Mesothelial cell of epicardium (in vitro differentiated cells): Measurements from ENCODE around the gene FAH. TPM values are rescaled to one million over a fixed set of nuclear protein-coding genes. Genes with fewer than 3 reads are reported as not detected.

Experiments
- DNase-seq, 2 experiments: peaks; one replicate each; pipeline ENCODE4 v3.0.0; 2021; ENCODE audit warnings: low spot score in 2 of 2; ENCODE audit not compliant: unreplicated experiment in 2 of 2
- H3K27ac Mint-ChIP-seq: 2 replicates; pipeline ENCODE4 v1.8.0; 2021; ENCODE audit warnings: mixed read lengths
- H3K27me3 Mint-ChIP-seq: 2 replicates; pipeline ENCODE4 v1.8.0; 2021; ENCODE audit warnings: low read depth, mixed read lengths
- H3K36me3 Mint-ChIP-seq: 2 replicates; pipeline ENCODE4 v1.8.0; 2021; ENCODE audit warnings: mixed read lengths
- H3K4me1 Mint-ChIP-seq: 2 replicates; pipeline ENCODE4 v1.8.0; 2021; ENCODE audit warnings: mixed read lengths
- H3K4me3 Mint-ChIP-seq: 2 replicates; pipeline ENCODE4 v1.8.0; 2021; ENCODE audit warnings: mild to moderate bottlenecking, moderate library complexity, mixed read lengths
- H3K9me3 Mint-ChIP-seq: 2 replicates; pipeline ENCODE4 v1.8.0; 2021; ENCODE audit warnings: mixed read lengths
- total RNA-seq: library from RNA; stranded (reverse); gene quantifications from 3 replicates; pipeline ENCODE4 v1.2.1, GENCODE V29; 2021
- TF ChIP-seq, protein P1 (sequence below): fragments of 200-600 bp; sonication (generic); IDR thresholded peaks from one replicate; pipeline ENCODE4 v1.5.0; 2021; ENCODE audit warnings: antibody characterized with exemption; ENCODE audit not compliant: unreplicated experiment

The FAH gene
- total RNA-seq, 1 donor from 2014 or later: 39.7 TPM

DNA sequence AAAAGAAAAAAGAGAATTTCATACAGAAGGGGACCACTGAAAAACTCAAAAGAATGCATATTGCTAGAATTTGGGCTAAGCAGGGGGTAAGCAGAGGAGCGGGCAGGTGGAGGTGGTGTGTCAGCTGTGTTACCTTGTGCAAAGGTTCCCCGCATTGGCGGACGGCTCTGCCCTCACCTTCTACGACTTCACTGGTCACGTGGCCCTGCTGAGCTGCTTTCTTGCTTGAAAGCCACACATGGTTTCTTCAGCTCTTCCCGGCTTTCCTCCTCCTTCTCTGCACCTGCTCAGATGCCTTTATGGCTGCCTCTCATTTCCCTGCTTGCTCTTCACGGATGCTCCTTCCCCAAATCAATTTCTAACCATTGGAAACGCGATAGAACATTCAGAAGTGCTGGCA lies 30.5 kb downstream of the FAH start:
- Mint-ChIP-seq H3K9me3 (peaks cover 4% of the 10 kb centered on the region), H3K4me1 (no peaks in the 10 kb centered on the region), H3K36me3 (peaks cover 50% of the 10 kb centered on the region), H3K4me3 (no peak overlapping the region), H3K27ac (no peak overlapping the region), H3K27me3 (no peaks in the 10 kb centered on the region)
- no peak for DNase-seq
- TF ChIP-seq, protein P1, sequence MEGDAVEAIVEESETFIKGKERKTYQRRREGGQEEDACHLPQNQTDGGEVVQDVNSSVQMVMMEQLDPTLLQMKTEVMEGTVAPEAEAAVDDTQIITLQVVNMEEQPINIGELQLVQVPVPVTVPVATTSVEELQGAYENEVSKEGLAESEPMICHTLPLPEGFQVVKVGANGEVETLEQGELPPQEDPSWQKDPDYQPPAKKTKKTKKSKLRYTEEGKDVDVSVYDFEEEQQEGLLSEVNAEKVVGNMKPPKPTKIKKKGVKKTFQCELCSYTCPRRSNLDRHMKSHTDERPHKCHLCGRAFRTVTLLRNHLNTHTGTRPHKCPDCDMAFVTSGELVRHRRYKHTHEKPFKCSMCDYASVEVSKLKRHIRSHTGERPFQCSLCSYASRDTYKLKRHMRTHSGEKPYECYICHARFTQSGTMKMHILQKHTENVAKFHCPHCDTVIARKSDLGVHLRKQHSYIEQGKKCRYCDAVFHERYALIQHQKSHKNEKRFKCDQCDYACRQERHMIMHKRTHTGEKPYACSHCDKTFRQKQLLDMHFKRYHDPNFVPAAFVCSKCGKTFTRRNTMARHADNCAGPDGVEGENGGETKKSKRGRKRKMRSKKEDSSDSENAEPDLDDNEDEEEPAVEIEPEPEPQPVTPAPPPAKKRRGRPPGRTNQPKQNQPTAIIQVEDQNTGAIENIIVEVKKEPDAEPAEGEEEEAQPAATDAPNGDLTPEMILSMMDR: no peak

DNA sequence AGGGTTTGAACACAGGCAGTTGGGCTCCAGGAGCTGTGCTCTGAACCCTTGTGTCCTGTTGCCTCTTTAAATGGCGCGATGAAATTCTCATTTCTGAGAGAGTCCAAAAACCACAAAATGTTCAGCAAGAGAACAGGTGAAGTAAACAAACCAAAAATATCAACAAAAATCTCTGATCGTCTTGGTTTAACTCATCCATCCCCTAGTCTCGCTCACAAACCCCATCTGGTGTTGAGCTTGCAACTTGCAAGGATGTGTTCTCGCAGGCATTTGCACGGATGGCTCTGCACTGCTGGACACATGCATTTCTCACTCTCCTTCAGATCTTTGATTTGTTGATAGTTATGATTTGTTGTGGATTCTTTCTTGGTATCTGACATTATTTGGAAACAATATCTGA lies 31.1 kb downstream of the FAH start:
- Mint-ChIP-seq H3K27me3 (no peaks in the 10 kb centered on the region), H3K36me3 (peaks cover 52% of the 10 kb centered on the region), H3K4me1 (no peaks in the 10 kb centered on the region), H3K9me3 (peaks cover 4% of the 10 kb centered on the region), H3K4me3 (no peak overlapping the region), H3K27ac (no peak overlapping the region)
- DNase-seq: no peak
- TF ChIP-seq, protein P1: no peak

DNA sequence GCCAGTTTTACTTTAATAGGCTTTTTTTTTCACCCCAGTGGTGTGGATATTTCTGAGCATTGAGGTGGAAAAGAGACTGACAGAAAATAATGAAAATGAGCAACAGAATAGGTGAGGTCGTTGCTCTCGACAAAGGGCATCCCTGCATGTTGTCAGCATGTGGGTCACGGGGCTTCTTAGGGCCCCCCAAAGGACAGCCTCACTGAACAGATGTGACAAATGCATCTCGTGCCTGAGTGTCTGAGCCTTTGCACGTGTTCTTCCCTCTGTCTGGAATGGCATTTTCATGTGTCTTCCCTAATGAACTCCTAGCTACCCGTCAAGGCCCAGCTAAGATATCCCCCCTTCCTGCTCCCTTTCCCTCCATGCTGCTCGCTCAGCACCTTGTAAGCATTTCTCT lies 31.8 kb downstream of the FAH start:
- Mint-ChIP-seq H3K27ac (no peak overlapping the region), H3K36me3 (peaks cover 52% of the 10 kb centered on the region), H3K4me3 (no peak overlapping the region)

DNA sequence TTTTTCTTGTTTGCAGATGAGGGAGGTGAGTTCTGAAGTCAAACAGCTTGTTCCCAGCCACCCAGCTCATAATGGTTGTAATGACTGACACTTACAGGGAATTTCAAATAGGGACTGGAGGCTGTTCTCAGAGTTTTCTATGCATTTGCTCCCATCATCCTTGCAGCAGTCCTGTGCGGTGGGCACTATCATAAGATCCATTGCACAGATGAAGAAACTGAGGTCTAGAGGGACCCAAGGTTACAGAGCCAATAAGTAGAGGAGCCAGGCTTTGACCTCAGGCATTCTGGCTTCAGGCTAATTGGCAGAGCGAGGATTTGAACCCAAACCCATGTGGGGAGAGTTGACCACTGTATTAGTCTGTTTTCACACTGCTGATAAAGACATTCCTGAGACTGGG lies 32.4 kb downstream of the FAH start:
- Mint-ChIP-seq H3K27me3 (no peaks in the 10 kb centered on the region), H3K27ac (no peak overlapping the region), H3K36me3 (peaks cover 52% of the 10 kb centered on the region), H3K4me1 (no peaks in the 10 kb centered on the region), H3K9me3 (peaks cover 4% of the 10 kb centered on the region), H3K4me3 (no peak overlapping the region)
- DNase-seq: no peak
- TF ChIP-seq, protein P1: no peak

More for the DNA sequence above, 31.8 kb downstream of the FAH start:
- DNase-seq: no peak
- H3K9me3 Mint-ChIP-seq: peaks cover 4% of the 10 kb centered on the region
- no peaks in the 10 kb centered on the region for H3K4me1 Mint-ChIP-seq
- no peaks in the 10 kb centered on the region for H3K27me3 Mint-ChIP-seq
- TF ChIP-seq, protein P1: no peak

DNA sequence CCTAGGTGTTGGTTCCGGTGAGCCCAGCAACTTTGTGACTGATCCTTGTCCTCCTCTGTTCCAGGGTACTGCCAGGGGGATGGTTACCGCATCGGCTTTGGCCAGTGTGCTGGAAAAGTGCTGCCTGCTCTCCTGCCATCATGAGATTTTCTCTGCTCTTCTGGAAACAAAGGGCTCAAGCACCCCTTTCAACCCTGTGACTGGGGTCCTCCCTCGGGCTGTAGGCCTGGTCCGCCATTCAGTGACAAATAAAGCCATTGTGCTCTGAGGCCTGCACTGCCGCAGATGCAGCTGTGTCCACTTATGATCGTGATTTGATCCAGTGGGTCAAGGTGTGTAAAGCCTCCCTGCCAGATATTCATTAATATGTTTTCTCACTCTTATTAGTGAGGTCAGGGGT lies 33.3 kb downstream of the FAH start:
- H3K27me3 Mint-ChIP-seq: no peaks in the 10 kb centered on the region
- peaks cover 4% of the 10 kb centered on the region for H3K9me3 Mint-ChIP-seq
- peaks cover 51% of the 10 kb centered on the region for H3K36me3 Mint-ChIP-seq
- no peak for DNase-seq
- no peaks in the 10 kb centered on the region for H3K4me1 Mint-ChIP-seq
- H3K27ac Mint-ChIP-seq: no peak overlapping the region
- no peak overlapping the region for H3K4me3 Mint-ChIP-seq
- TF ChIP-seq, protein P1: no peak

GRCh38 chr15:80186597-80186996 lies 33.8 kb downstream of the FAH start:
- Mint-ChIP-seq H3K9me3 (peaks cover 4% of the 10 kb centered on the region), H3K4me1 (no peaks in the 10 kb centered on the region), H3K27ac (no peak overlapping the region), H3K4me3 (no peak overlapping the region), H3K36me3 (peaks cover 49% of the 10 kb centered on the region), H3K27me3 (no peaks in the 10 kb centered on the region)
- no peak for DNase-seq
- TF ChIP-seq, protein P1: no peak
